ENCODE data around the gene ALG2. TPM values are rescaled to one million over a fixed set of nuclear protein-coding genes. Genes with fewer than 3 reads are reported as not detected.

The ALG2 gene
- total RNA-seq, 6 experiments from 2014 or later = 26.2 to 32.6 (median 27.7) TPM

- no peaks in the 10 kb centered on the region for H3K9me3 ChIP-seq
- no peak overlapping the region for H3K4me3 ChIP-seq
- peaks cover 0 to 5% (median 0%) of the 10 kb centered on the region in 4 donors for H3K4me1 ChIP-seq
- intact Hi-C loops (cut with DNase I) = no loop called here
- no peaks in the 10 kb centered on the region for H3K36me3 ChIP-seq
- WGBS (ENCODE audit: insufficient coverage, low coverage, low lambda C conversion rate, missing lambda C conversion rate) = 59% methylated on average over 2 of the region's 2 CpGs
- DNase-seq (no peak), ATAC-seq (no peak)
- no peak overlapping the region for H3K27ac ChIP-seq
- TF ChIP-seq CTCF (IDR thresholded peaks at IDR 0.05) (no peak), POLR2A (IDR thresholded peaks at IDR 0.05) (no peak)
- no peaks in the 10 kb centered on the region for H3K27me3 ChIP-seq
Observed at GRCh38 chr9:99265691-99266090, 43.9 kb upstream of the ALG2 start.

GRCh38 chr9:99264070-99264680 is 42.4 kb upstream of the ALG2 start:
- ATAC-seq (no peak), DNase-seq (no peak)
- H3K36me3 ChIP-seq = no peaks in the 10 kb centered on the region
- WGBS (ENCODE audit: insufficient coverage, low coverage, low lambda C conversion rate, missing lambda C conversion rate) = 93% methylated on average over 2 of the region's 3 CpGs
- H3K27ac ChIP-seq = no peak overlapping the region
- H3K4me1 ChIP-seq = peaks cover 0 to 11% (median 5%) of the 10 kb centered on the region in 4 donors
- intact Hi-C loops (cut with DNase I) = no loop called here
- H3K9me3 ChIP-seq = no peaks in the 10 kb centered on the region
- H3K27me3 ChIP-seq = no peaks in the 10 kb centered on the region
- TF ChIP-seq POLR2A (IDR thresholded peaks at IDR 0.05) = no peak
- TF ChIP-seq CTCF (IDR thresholded peaks at IDR 0.05) = peak in 1 of 4 donors; percentile 7
- no peak overlapping the region for H3K4me3 ChIP-seq

GRCh38 chr9:99262949-99263418 is 41.2 kb upstream of the ALG2 start:
- Histone ChIP-seq H3K27me3 (no peaks in the 10 kb centered on the region), H3K36me3 (no peaks in the 10 kb centered on the region), H3K4me1 (peaks cover 0 to 11% (median 5%) of the 10 kb centered on the region in 4 donors), H3K9me3 (no peaks in the 10 kb centered on the region), H3K27ac (no peak overlapping the region), H3K4me3 (no peak overlapping the region)
- intact Hi-C loops (cut with DNase I) = no loop called here
- 84% methylated on average over 7 of the region's 7 CpGs for WGBS (ENCODE audit: insufficient coverage, low coverage, low lambda C conversion rate, missing lambda C conversion rate)
- DNase-seq = no peak
- TF ChIP-seq CTCF (IDR thresholded peaks at IDR 0.05) (no peak), POLR2A (IDR thresholded peaks at IDR 0.05) (no peak)
- ATAC-seq = no peak

GRCh38 chr9:99261923-99262322 is 40.2 kb upstream of the ALG2 start:
- H3K4me3 ChIP-seq = no peak overlapping the region
- TF ChIP-seq POLR2A (IDR thresholded peaks at IDR 0.05) (no peak), CTCF (IDR thresholded peaks at IDR 0.05) (no peak)
- no peaks in the 10 kb centered on the region for H3K9me3 ChIP-seq
- no peak for DNase-seq
- no peak overlapping the region for H3K27ac ChIP-seq
- peaks cover 0 to 10% (median 5%) of the 10 kb centered on the region in 4 donors for H3K4me1 ChIP-seq
- intact Hi-C loops (cut with DNase I) = no loop called here
- no peaks in the 10 kb centered on the region for H3K36me3 ChIP-seq
- H3K27me3 ChIP-seq = no peaks in the 10 kb centered on the region
- ATAC-seq = no peak
- WGBS (ENCODE audit: insufficient coverage, low coverage, low lambda C conversion rate, missing lambda C conversion rate) = 58% methylated on average over 1 of the region's 2 CpGs
